Lung (tissue), 12 donors: ENCODE measurements around the gene EDEM3. TPM values are rescaled to one million over a fixed set of nuclear protein-coding genes. Genes with fewer than 3 reads are reported as not detected.

ENCODE experiments used
- ATAC-seq: fragments of 200-7000 bp; cut with Tn5 transposase; one replicate; pipeline ENCODE4 v1.9.1; 2020; ENCODE audit warnings: moderate number of reproducible peaks; ENCODE audit not compliant: insufficient read depth, low FRiP score
- DNase-seq, 3 donors: peaks; one replicate each; pipeline ENCODE4 v3.0.0-alpha.2; 2013 to 2017
- H3K27ac ChIP-seq, 2 donors: one replicate each; pipeline ENCODE4 v1.5.1; 2013; ENCODE audit warnings: mild to moderate bottlenecking in 2 of 2, moderate library complexity in 2 of 2, control low read depth in 1 of 2, inconsistent platforms in 1 of 2, low read depth in 1 of 2, low read length in 1 of 2
- H3K27me3 ChIP-seq, 3 donors: one replicate each; pipeline ENCODE4 v1.5.1; 2013; ENCODE audit warnings: low read length in 2 of 3; ENCODE audit not compliant: control insufficient read depth in 3 of 3, insufficient read depth in 3 of 3
- H3K36me3 ChIP-seq, 4 donors: one replicate each; pipeline ENCODE4 v1.5.1; 2013; ENCODE audit warnings: low read length in 4 of 4, mild to moderate bottlenecking in 1 of 4, moderate library complexity in 1 of 4; ENCODE audit not compliant: control insufficient read depth in 4 of 4, insufficient read depth in 4 of 4
- H3K4me1 ChIP-seq, 5 donors: one replicate each; pipeline ENCODE4 v1.5.1; 2013; ENCODE audit warnings: low read length in 5 of 5, mild to moderate bottlenecking in 2 of 5, moderate library complexity in 1 of 5; ENCODE audit not compliant: control insufficient read depth in 5 of 5, insufficient read depth in 5 of 5
- H3K4me3 ChIP-seq: one replicate; pipeline ENCODE4 v1.5.1; 2013; ENCODE audit warnings: mild to moderate bottlenecking, control low read depth, moderate library complexity
- H3K9ac ChIP-seq, 2 donors: one replicate each; pipeline ENCODE4 v1.5.1; 2013; ENCODE audit warnings: low read length in 2 of 2, control low read depth in 1 of 2; ENCODE audit not compliant: insufficient read depth in 1 of 2
- H3K9me3 ChIP-seq, 4 donors: one replicate each; pipeline ENCODE4 v1.5.1; 2013; ENCODE audit warnings: low read length in 3 of 4, mild to moderate bottlenecking in 1 of 4, moderate library complexity in 1 of 4; ENCODE audit not compliant: control insufficient read depth in 4 of 4, insufficient read depth in 3 of 4
- CTCF ChIP-seq: IDR thresholded peaks from 2 replicates; pipeline ENCODE4 v1.5.1; 2012; ENCODE audit warnings: mild to moderate bottlenecking; ENCODE audit errors: control extremely low read depth, extremely low read depth
- WGBS, 2 donors: extraction: QIAGEN DNeasy Blood & Tissue Kit; methylation state at CpG; one replicate each; pipeline ENCODE4 v1.1.7; 2013; 5-methylcytosine and 5-hydroxymethylcytosine counted together
- polyA plus RNA-seq, 2 donors: library from polyadenylated mRNA; stranded (reverse); fragments of 200-250 nt; gene quantifications; one replicate each; pipeline ENCODE4 v1.2.1, GENCODE V29; 2013
- total RNA-seq, 2 donors: library from RNA; depleted of rRNA in 1 of 2; stranded (reverse); fragments of >200 nt in 1 of 2; gene quantifications; one replicate each; pipeline ENCODE4 v1.2.1, GENCODE V29; 2014 to 2021
- donor health status: control.
- donor health status: control.
- donor health status: Bipolar disorder and iron deficiency.
- donor health status: healthy.
- donor health status: DM: yes; HTN: yes; CAD: no.

The EDEM3 gene
- total and polyA plus RNA-seq, 4 donors, result 12.2 to 54.9 (median 21.1) TPM

- 75 to 87% methylated on average over 3 of the region's 3 CpGs for WGBS, 2 donors
- ATAC-seq (no peak), DNase-seq (no peak)
- Histone ChIP-seq H3K9ac (no peak overlapping the region), H3K36me3 (peaks cover 0 to 13% (median 3%) of the 10 kb centered on the region in 4 donors), H3K27me3 (no peaks in the 10 kb centered on the region), H3K4me1 (peaks cover 0 to 8% (median 0%) of the 10 kb centered on the region in 5 donors), H3K4me3 (no peak overlapping the region), H3K9me3 (no peaks in the 10 kb centered on the region), H3K27ac (no peak overlapping the region)
- TF ChIP-seq CTCF, result no peak
These were observed 39.3 kb upstream of the EDEM3 start for GRCh38 chr1:184793967-184794366.

- TF ChIP-seq CTCF, result no peak
- no peak overlapping the region for H3K9ac ChIP-seq
- DNase-seq (no peak), ATAC-seq (peak; percentile 89)
- no peaks in the 10 kb centered on the region for H3K9me3 ChIP-seq
- H3K27ac ChIP-seq, result peak overlapping the region; percentile 76 to 79
- H3K4me3 ChIP-seq, result no peak overlapping the region
- no peaks in the 10 kb centered on the region for H3K27me3 ChIP-seq
- H3K36me3 ChIP-seq, result peaks cover 0 to 13% (median 3%) of the 10 kb centered on the region in 4 donors
- WGBS, 2 donors, result 25 to 36% methylated on average over 5 of the region's 5 CpGs
- H3K4me1 ChIP-seq, result peaks cover 0 to 8% (median 0%) of the 10 kb centered on the region in 5 donors
These were observed 37.9 kb upstream of the EDEM3 start for GRCh38 chr1:184792450-184792969.

GRCh38 chr1:184791550-184791900 is 36.9 kb upstream of the EDEM3 start:
- 73 to 83% methylated on average over 2 of the region's 2 CpGs for WGBS, 2 donors
- H3K36me3 ChIP-seq, result peaks cover 0 to 9% (median 2%) of the 10 kb centered on the region in 4 donors
- peaks cover 0 to 8% (median 0%) of the 10 kb centered on the region in 5 donors for H3K4me1 ChIP-seq
- no peak for TF ChIP-seq CTCF
- H3K4me3 ChIP-seq, result no peak overlapping the region
- no peaks in the 10 kb centered on the region for H3K27me3 ChIP-seq
- peak overlapping the region in 1 of 2 donors; percentile 76 for H3K27ac ChIP-seq
- no peak for DNase-seq
- H3K9me3 ChIP-seq, result no peaks in the 10 kb centered on the region
- no peak overlapping the region for H3K9ac ChIP-seq
- ATAC-seq, result no peak
